HG03159 (cell line): ENCODE results near the gene VCPKMT.
A peak's percentile ranks its signal among the peaks of the same experiment; 100 is the strongest.
"Not testable (repeated sequence)": the region's sequence is repeated elsewhere in the genome, so short reads cannot be mapped to it uniquely, and the experiment has no call there.

Source experiments
- ATAC-seq: cut with Tn5 transposase; IDR thresholded peaks from one replicate; pipeline ENCODE4 v1.9.1; 2021; ENCODE audit warnings: mild to moderate bottlenecking, moderate library complexity; ENCODE audit not compliant: unreplicated experiment

The VCPKMT gene

GRCh38 chr14:50093496-50093895 lies 22.9 kb downstream of the VCPKMT start:
- no peak for ATAC-seq

- ATAC-seq = no peak
Measured at GRCh38 chr14:50092006-50092555, 24.3 kb downstream of the VCPKMT start.

- ATAC-seq = no peak
Measured at GRCh38 chr14:50091240-50091913, 25.0 kb downstream of the VCPKMT start.

- no peak for ATAC-seq
Measured at GRCh38 chr14:50089208-50089607, 27.2 kb downstream of the VCPKMT start.

GRCh38 chr14:50088731-50089130 lies 27.6 kb downstream of the VCPKMT start:
- ATAC-seq = no peak

- ATAC-seq = no peak
Measured at GRCh38 chr14:50088117-50088515, 28.3 kb downstream of the VCPKMT start.

- ATAC-seq = no peak
Measured at GRCh38 chr14:50087341-50088116, 28.8 kb downstream of the VCPKMT start.

GRCh38 chr14:50086321-50086711 lies 30.1 kb downstream of the VCPKMT start:
- ATAC-seq = no peak

GRCh38 chr14:50085570-50086320 lies 30.6 kb downstream of the VCPKMT start:
- peak; percentile 57 for ATAC-seq

- ATAC-seq = no peak
Measured at GRCh38 chr14:50084666-50085065, 31.7 kb downstream of the VCPKMT start.

GRCh38 chr14:50083467-50084337 lies 32.7 kb downstream of the VCPKMT start:
- peak; percentile 40 for ATAC-seq

GRCh38 chr14:50082784-50083466 lies 33.4 kb downstream of the VCPKMT start:
- peak; percentile 67 for ATAC-seq

- ATAC-seq = no peak
Measured at GRCh38 chr14:50082308-50082742, 34.0 kb downstream of the VCPKMT start.

- ATAC-seq = not testable (repeated sequence)
Measured at GRCh38 chr14:50079103-50079502, 37.3 kb downstream of the VCPKMT start.

GRCh38 chr14:50073663-50074062 lies 42.7 kb downstream of the VCPKMT start:
- ATAC-seq = not testable (repeated sequence)

GRCh38 chr14:50072395-50072794 lies 44.0 kb downstream of the VCPKMT start:
- no peak for ATAC-seq

GRCh38 chr14:50070840-50071548 lies 45.4 kb downstream of the VCPKMT start:
- no peak for ATAC-seq

GRCh38 chr14:50070230-50070629 lies 46.1 kb downstream of the VCPKMT start:
- no peak for ATAC-seq

GRCh38 chr14:50069325-50069724 lies 47.0 kb downstream of the VCPKMT start:
- ATAC-seq = no peak
